Hippocampal formation (tissue), 2 donors: Measurements from ENCODE around the gene NDUFA3.

ENCODE experiments used
- DNase-seq, 2 donors: peaks; one replicate each; lab custom pipeline; 2025; lab: John Stamatoyannopoulos, UW

The NDUFA3 gene

DNA sequence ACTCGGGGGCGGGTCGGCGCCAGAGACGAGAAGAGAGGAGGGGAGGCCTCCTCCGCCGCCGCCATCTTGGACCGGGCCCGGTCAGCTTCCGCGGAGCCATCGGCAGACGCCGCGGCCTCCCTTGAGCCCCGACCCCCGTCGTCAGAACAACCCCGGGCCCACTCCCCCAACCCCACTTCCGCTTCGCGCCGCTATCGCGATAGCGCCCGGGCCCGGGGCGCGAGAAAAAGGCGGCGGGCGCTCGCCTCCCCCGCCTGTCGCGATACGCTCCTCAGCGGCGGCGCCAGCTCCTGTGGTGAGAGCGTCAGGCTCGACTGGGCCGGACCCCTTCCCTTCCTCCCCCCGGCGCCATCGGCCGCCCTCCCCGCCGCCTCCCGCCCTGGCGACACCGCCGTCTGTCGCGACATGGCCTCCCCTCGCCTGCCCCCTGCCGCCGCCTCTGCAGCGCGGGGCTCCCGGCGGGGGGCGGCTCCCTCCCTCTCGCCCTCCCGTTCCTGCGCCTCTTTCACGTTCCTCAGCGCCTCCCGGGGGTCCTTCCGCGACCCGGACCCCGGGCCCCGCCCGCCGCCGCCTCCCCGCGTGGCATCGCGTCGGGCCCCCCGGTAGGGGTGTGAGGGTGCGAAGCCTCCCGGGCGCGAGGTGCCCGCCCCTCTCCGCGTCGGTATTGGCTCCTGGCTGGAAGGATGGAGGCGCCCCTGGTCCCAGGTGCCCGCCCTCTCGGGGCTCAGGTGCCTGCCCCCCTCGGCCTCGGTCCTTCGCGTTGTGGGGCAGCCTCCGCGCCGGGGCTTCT lies 35.2 kb downstream of the NDUFA3 start, which contains the start of gene CNOT3:
Gene CNOT3 (plus strand): TSS at position 64 of the 790 bp plus-strand sequence. CDS start 5,217 bp downstream, outside the sequence.
- DNase-seq, result no peak

DNA sequence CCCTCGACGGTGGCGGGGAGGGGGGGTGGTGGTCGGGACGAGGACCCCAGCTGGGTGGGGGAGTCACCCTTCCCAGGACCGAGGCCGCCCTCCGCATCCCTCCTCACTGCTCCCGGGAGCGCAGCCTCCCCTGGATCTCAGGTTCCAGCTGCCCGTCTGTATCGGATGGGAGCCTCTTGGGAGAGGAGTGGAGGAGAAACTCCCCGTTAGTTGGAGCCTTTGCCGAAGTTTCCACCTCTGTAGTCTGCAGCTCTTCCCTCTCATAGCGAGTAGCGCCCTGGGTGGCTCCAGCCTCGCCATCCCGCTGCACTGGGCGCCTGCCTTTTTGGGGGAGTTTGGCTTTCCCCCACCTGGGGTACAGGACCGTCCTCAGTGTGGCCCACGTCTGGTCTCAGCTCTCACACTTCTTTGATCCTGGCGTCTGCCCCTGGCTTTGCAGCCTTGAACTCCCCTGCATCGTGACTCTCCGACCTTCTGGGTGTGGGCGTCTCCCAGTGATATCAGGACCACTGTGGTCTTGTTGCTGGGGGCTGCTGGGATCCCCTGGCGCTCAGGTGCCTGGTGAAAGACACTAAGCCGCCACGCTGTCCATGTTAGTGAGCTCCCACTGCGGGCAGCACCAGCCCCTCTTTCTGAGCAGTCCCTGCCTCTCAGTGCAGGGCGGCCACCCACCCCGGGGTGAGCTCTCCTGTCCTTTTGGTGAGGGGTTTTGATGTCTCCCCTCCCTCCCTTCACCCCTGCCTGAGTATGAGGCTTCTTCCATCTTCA lies 36.0 kb downstream of the NDUFA3 start:
- DNase-seq, result no peak

DNA sequence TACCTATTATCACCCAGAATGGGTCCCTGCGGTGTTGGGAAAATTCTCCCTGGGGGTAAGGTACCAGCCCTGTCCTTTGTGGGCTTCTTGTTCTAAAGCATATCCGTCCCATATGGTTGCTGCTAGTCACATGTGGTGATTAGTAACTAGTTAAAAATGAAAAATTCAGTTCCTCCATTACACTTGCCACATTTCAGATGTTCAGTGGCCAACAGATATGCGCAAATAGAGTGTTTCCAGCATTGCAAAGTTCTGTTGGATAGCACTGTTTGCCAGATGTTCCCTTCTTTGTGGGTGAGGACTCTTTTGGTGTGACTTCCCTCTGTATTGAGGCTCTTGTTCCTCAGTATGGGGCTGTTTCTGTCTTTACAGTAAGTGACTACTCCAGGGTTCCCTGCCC lies 38.7 kb downstream of the NDUFA3 start:
- DNase-seq, result no peak

- DNase-seq, result no peak
Measured at GRCh38 chr19:54142166-54142780, 39.6 kb downstream of the NDUFA3 start.

- DNase-seq, result no peak
Measured at GRCh38 chr19:54145541-54146158, 43.0 kb downstream of the NDUFA3 start.

- DNase-seq, result no peak
Measured at GRCh38 chr19:54147676-54148075, 45.0 kb downstream of the NDUFA3 start.

GRCh38 chr19:54148158-54148557 lies 45.5 kb downstream of the NDUFA3 start:
- DNase-seq, result no peak

DNA sequence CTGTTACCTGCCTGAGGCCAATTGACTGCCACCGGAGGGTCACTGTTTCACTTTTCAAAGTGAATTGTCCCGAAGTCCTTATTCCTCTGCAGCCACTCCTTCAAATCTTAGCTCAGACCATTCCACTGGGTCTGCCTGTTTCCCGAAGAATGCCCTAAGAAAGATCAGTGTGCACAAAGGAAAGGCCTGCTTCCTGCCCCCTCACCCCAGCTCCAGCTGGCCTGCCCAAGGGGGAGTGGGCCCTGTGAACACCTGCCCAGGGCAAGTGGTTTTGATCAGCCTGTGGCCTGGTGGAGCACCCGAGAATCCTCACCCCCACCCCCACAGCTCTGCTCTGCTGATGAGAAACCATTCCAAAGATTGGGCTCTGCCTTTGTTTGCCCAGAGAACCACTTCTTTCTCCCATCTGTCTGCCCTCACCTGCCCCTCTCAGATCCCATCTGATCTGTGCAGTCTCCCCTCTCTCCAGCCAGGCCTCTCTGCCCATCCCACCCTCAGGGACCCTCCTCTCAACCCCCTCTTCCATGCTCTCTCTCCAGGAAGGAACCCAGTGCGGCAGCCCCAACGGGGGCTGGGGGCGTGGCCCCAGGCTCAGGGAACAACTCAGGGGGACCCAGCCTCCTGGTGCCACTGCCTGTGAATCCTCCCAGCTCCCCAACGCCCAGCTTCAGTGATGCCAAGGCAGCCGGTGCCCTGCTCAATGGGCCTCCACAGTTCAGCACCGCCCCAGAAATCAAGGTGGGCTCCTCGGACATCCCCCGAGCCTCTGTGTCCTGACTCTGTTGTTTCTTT lies 46.6 kb downstream of the NDUFA3 start:
- DNase-seq, result no peak

DNA sequence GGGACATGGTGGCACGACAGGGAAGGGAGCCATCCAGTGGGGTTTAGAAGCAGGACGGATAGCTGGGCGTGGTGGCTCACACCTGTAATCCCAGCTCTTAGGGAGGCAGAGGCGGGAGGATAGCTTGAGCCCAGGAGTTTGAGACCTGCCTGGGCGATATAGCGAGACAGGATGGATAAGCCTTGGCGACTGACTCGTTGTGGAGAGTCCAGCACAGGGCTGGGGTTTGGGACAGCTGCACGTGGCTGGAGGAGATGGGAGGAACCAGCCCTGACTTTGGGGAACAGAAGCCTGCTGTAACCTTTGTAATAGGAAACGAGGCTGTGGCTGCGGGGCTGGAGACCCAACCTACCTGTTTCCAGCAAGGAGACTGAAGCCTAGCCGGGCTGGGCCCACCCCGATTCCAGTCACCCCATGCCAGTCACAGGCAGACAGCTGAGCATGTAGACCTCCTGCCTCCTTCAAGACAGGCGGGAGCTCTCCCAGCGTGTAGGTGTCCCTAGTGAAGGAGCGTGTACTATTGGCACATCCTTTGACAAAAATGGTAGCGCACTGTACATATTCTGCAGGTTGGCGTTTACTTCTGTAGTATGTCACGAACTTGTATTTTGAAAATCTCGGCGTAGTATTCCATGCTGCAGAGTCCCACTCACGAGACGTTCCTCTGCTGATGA lies 48.8 kb downstream of the NDUFA3 start:
- DNase-seq, result no peak

- no peak for DNase-seq
Measured at GRCh38 chr19:54152267-54152666, 49.6 kb downstream of the NDUFA3 start.

- DNase-seq, result no peak
Measured at GRCh38 chr19:54152878-54153524, 50.3 kb downstream of the NDUFA3 start.

DNA sequence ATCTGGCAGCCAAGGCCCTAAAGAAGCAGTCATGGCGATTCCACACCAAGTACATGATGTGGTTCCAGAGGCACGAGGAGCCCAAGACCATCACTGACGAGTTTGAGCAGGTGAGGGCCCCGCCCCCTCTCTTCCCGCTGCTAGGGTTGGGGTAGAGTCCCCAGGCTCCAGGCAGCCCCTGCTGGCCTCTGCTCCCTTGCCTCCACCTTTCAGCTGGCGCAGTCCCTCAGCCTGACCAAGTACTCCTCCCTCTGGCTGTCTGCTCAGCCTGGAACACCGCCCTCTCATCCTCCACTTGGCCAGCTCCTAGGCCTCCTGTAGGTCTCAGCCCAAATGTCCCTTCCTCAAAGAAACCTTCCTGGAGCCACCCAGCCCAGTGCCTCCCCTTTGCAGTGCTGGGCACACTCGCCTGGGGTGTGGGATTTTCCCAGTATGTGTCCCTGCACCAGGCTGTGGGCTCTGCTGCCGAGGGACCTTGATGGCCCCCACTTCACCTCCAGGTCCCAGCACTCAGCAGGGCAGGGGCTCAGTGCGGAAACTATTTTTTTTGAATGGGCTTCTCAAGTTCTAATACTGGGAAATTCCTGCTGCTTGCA lies 51.2 kb downstream of the NDUFA3 start:
- DNase-seq, result no peak

DNA sequence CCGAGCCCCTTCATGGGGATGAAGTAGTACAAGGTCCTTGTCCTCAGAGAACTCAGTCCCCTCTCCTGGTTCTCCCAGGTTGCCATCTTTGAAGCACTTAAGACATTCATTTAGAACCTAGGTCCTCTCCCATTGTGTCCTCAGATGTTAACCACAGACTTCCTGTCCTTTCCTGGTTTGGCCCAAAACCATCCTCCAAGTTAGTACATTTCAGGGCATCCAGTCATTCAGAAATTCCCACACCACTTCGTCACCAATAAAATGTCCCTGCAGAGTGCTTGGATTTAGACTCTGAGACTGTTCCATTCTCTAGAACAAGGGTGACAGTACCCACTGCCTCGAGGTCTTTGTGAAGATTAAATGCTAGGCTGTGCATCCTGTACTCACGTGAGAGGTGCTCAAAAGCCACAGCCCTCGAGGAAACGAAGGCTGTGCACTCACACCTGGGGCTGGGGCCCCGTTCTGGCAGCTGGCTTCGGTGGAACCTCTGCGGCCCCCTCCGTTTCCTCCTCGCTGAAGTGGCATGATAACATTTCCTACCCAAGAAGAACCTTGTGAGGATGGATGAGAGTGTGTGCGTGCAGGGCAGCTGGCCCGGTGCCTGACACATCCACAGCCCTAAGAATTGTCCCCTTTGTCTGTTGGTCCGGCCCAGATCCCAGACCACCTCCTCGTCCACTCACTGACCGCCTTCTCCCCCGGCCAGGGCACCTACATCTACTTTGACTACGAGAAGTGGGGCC lies 52.1 kb downstream of the NDUFA3 start:
- no peak for DNase-seq

DNA sequence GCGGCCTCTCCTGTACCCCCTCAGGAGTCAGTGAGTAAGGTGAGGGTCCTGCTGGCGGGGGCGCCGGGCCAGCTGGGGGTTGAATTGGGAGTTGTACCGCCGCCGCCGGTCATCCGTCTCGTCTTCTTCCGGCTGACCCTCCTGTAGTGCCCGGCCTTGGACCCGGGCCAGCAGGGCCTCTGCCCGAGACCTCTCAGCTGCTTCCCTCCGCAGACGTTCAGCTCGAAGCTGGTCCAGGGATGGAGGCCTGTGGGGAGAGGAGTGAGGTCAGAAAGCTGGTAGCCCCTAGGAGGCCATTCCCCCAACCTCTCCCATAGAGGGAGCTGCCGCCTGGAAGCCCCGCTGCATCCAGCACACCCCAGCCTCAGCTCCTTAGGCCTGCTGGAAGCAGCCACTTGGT lies 53.0 kb downstream of the NDUFA3 start:
- no peak for DNase-seq

- no peak for DNase-seq
Measured at GRCh38 chr19:54156490-54156889, 53.8 kb downstream of the NDUFA3 start.

GRCh38 chr19:54156953-54157352 lies 54.3 kb downstream of the NDUFA3 start:
- no peak for DNase-seq
